ENCODE measurements around the gene TMEM120B.

TMEM120B gene

DNA sequence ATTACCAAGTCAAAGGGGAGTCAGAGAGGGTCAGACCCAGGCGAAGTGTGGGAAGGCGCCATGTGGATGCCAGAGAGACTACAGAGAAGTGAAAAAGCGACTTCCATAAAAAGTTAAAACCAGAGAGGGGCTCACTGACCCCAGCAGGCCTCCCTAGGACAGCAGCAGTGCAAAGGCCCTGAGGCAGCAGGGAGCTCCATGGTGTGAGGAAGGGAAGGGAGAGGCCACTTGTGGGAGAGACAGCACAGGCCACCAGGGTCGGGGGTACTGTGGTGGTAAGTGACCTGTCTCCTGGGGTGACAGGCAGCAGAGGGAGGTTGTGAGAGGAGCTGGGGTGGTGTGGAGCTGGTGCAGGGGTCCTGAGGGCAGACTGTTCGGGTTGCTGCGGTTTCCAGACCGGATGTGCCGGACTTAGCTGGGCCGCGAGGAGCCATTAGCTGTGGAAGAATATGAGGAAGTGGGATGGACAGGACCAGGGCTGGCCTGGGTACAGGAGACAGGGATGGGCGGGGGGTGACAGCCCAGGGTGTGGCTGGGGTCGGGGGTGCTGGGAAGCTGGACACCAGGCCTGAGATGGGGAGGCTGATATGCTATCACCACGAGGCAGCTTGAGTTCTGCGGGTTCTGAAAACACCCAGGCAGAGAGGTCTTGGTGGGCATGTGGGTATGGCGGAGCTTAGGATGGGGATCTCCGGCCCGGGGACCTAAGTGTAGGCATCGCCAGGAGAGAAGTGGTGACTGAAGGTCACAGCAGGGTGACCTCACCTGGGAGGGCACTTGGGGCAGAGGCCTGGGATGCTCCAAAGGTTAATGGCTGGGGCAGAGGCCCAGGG is 114.0 kb downstream of the TMEM120B start:
- Histone ChIP-seq H3F3A (ENCODE audit: control insufficient read depth, insufficient read depth) (peaks cover 4% of the 10 kb centered on the region; the same call in 1 of the 2 replicates), H3K79me2 (ENCODE audit: control insufficient read depth, low read length) (no peaks in the 10 kb centered on the region), H4K20me1 (ENCODE audit: control insufficient read depth, insufficient read depth, low read depth, low read length) (no peaks in the 10 kb centered on the region; the same call in 1 of the 2 replicates), H3K36me3 (ENCODE audit: control insufficient read depth, low read length) (peaks cover 84% of the 10 kb centered on the region), H3K9me2 (replicated peaks; ENCODE audit: control insufficient read depth, low read length) (no peaks in the 10 kb centered on the region), H3K4me2 (ENCODE audit: low read length) (no peak overlapping the region), H3K9me3 (ENCODE audit: control insufficient read depth, insufficient read depth, low read length) (no peaks in the 10 kb centered on the region), H3K27ac (ENCODE audit: low read depth, low read length) (no peak overlapping the region), H3K4me1 (ENCODE audit: control insufficient read depth, low read length) (peaks cover 6% of the 10 kb centered on the region), H3K27me3 (ENCODE audit: control insufficient read depth, low read length) (no peaks in the 10 kb centered on the region), H3K4me3 (ENCODE audit: low read length) (no peak overlapping the region)
- TF ChIP-seq, protein P1, sequence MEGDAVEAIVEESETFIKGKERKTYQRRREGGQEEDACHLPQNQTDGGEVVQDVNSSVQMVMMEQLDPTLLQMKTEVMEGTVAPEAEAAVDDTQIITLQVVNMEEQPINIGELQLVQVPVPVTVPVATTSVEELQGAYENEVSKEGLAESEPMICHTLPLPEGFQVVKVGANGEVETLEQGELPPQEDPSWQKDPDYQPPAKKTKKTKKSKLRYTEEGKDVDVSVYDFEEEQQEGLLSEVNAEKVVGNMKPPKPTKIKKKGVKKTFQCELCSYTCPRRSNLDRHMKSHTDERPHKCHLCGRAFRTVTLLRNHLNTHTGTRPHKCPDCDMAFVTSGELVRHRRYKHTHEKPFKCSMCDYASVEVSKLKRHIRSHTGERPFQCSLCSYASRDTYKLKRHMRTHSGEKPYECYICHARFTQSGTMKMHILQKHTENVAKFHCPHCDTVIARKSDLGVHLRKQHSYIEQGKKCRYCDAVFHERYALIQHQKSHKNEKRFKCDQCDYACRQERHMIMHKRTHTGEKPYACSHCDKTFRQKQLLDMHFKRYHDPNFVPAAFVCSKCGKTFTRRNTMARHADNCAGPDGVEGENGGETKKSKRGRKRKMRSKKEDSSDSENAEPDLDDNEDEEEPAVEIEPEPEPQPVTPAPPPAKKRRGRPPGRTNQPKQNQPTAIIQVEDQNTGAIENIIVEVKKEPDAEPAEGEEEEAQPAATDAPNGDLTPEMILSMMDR (IDR thresholded peaks at IDR 0.05; ENCODE audit: low read depth, low read length, poor library complexity, severe bottlenecking), result no peak
- no peak for TF ChIP-seq EZH2phosphoT487 (IDR thresholded peaks at IDR 0.05; ENCODE audit: borderline replicate concordance, low read length)

DNA sequence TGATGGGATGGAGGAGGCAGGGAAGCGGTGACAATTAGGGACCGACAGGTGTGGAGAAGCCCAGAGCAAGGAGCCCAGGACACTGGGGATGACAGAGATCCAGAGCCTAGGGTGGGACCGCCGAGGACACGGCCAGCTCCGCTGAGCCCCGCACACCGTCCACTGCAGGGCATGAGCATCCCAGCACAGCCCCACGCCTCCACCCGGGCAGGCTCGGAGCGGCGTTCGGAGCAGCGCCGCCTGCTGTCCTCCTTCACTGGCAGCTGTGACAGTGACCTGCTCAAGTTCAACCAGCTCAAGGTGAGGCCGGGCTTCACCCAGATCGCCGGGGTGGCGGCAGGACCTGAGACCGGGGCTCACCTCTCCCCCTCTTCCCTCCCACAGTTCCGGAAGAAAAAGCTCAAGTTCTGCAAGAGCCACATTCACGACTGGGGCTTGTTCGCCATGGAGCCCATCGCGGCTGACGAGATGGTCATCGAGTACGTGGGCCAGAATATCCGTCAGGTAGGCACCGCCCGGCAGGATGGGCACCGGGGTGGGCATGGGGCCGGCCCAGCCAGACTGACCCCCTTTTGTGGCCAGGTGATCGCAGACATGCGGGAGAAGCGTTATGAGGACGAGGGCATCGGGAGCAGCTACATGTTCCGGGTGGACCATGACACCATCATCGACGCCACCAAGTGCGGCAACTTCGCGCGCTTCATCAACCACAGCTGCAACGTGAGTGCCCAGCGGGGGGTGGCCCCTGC is 115.0 kb downstream of the TMEM120B start:
- H3K36me3 ChIP-seq (ENCODE audit: control insufficient read depth, low read length), result peaks cover 81% of the 10 kb centered on the region
- peaks cover 4% of the 10 kb centered on the region; the same call in 1 of the 2 replicates for H3F3A ChIP-seq (ENCODE audit: control insufficient read depth, insufficient read depth)
- H3K9me2 ChIP-seq (replicated peaks; ENCODE audit: control insufficient read depth, low read length), result no peaks in the 10 kb centered on the region
- peaks cover 4% of the 10 kb centered on the region; the same call in 1 of the 2 replicates for H4K20me1 ChIP-seq (ENCODE audit: control insufficient read depth, insufficient read depth, low read depth, low read length)
- peaks cover 6% of the 10 kb centered on the region for H3K4me1 ChIP-seq (ENCODE audit: control insufficient read depth, low read length)
- H3K27me3 ChIP-seq (ENCODE audit: control insufficient read depth, low read length), result no peaks in the 10 kb centered on the region
- no peak overlapping the region for H3K4me2 ChIP-seq (ENCODE audit: low read length)
- no peak overlapping the region for H3K4me3 ChIP-seq (ENCODE audit: low read length)
- no peaks in the 10 kb centered on the region for H3K9me3 ChIP-seq (ENCODE audit: control insufficient read depth, insufficient read depth, low read length)
- H3K27ac ChIP-seq (ENCODE audit: low read depth, low read length), result no peak overlapping the region
- no peak for TF ChIP-seq EZH2phosphoT487 (IDR thresholded peaks at IDR 0.05; ENCODE audit: borderline replicate concordance, low read length)
- TF ChIP-seq, protein P1 (IDR thresholded peaks at IDR 0.05; ENCODE audit: low read depth, low read length, poor library complexity, severe bottlenecking), result no peak
- no peaks in the 10 kb centered on the region for H3K79me2 ChIP-seq (ENCODE audit: control insufficient read depth, low read length)

DNA sequence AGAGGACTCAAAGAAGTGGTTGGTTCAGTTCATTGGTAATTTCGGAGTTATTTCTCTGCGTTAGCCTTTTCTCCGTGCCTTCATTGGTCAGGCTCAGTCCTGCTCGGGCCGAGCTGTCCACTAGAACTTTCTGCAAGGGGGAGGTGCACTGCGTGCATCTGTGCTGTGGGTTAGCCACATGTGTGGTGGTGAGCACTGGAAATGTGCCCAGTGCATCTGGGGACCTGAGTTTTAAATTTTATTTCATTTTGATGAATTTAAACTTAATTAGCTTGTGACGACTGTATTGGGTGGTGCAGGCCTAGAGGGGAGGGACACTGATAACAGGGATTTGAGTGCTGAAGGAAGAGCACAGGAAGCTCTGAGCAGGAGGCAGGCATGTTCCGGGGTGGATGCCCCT is 115.8 kb downstream of the TMEM120B start:
- Histone ChIP-seq H3K27me3 (ENCODE audit: control insufficient read depth, low read length) (no peaks in the 10 kb centered on the region), H3K4me3 (ENCODE audit: low read length) (no peak overlapping the region), H3K79me2 (ENCODE audit: control insufficient read depth, low read length) (no peaks in the 10 kb centered on the region), H3K9me3 (ENCODE audit: control insufficient read depth, insufficient read depth, low read length) (no peaks in the 10 kb centered on the region), H4K20me1 (ENCODE audit: control insufficient read depth, insufficient read depth, low read depth, low read length) (peaks cover 5% of the 10 kb centered on the region; the same call in 1 of the 2 replicates), H3K36me3 (ENCODE audit: control insufficient read depth, low read length) (peaks cover 77% of the 10 kb centered on the region), H3K27ac (ENCODE audit: low read depth, low read length) (no peak overlapping the region), H3K4me1 (ENCODE audit: control insufficient read depth, low read length) (peaks cover 6% of the 10 kb centered on the region), H3K9me2 (replicated peaks; ENCODE audit: control insufficient read depth, low read length) (no peaks in the 10 kb centered on the region), H3K4me2 (ENCODE audit: low read length) (no peak overlapping the region), H3F3A (ENCODE audit: control insufficient read depth, insufficient read depth) (peaks cover 4% of the 10 kb centered on the region; the same call in 1 of the 2 replicates)
- TF ChIP-seq EZH2phosphoT487 (IDR thresholded peaks at IDR 0.05; ENCODE audit: borderline replicate concordance, low read length), result no peak
- TF ChIP-seq, protein P1 (IDR thresholded peaks at IDR 0.05; ENCODE audit: low read depth, low read length, poor library complexity, severe bottlenecking), result no peak

All from DOHH2 (cell line).